NOMO-1 treated with dmso at 0.1 percent for 144 hours (cell line): ENCODE data around the gene RGS6.

ENCODE experiments used
- DNase-seq: peaks from one replicate; lab custom pipeline; 2025; ENCODE audit not compliant: unreplicated experiment; lab: John Stamatoyannopoulos, UW

The RGS6 gene

GRCh38 chr14:72070458-72070857 is 138.2 kb downstream of the RGS6 start:
- DNase-seq: no peak

- DNase-seq: no peak
Measured at GRCh38 chr14:72075649-72076334, 143.6 kb downstream of the RGS6 start.

GRCh38 chr14:72081137-72081536 is 148.9 kb downstream of the RGS6 start:
- DNase-seq: no peak

GRCh38 chr14:72084935-72085334 is 152.7 kb downstream of the RGS6 start:
- DNase-seq: no peak

GRCh38 chr14:72089625-72090024 is 157.4 kb downstream of the RGS6 start:
- DNase-seq: no peak

GRCh38 chr14:72094844-72095582 is 162.8 kb downstream of the RGS6 start:
- DNase-seq: no peak

GRCh38 chr14:72097173-72097783 is 165.0 kb downstream of the RGS6 start:
- no peak for DNase-seq

GRCh38 chr14:72098210-72098609 is 166.0 kb downstream of the RGS6 start:
- DNase-seq: no peak

GRCh38 chr14:72099566-72099965 is 167.3 kb downstream of the RGS6 start:
- no peak for DNase-seq

GRCh38 chr14:72104011-72104613 is 171.9 kb downstream of the RGS6 start:
- DNase-seq: peak; percentile 1

- DNase-seq: no peak
Measured at GRCh38 chr14:72111911-72112310, 179.7 kb downstream of the RGS6 start.

- DNase-seq: no peak
Measured at GRCh38 chr14:72118841-72119240, 186.6 kb downstream of the RGS6 start.

- no peak for DNase-seq
Measured at GRCh38 chr14:72120315-72120714, 188.1 kb downstream of the RGS6 start.

GRCh38 chr14:72123755-72124154 is 191.5 kb downstream of the RGS6 start:
- no peak for DNase-seq

GRCh38 chr14:72124171-72124570 is 191.9 kb downstream of the RGS6 start:
- no peak for DNase-seq

- DNase-seq: no peak
Measured at GRCh38 chr14:72126091-72126490, 193.9 kb downstream of the RGS6 start.

GRCh38 chr14:72126561-72126960 is 194.3 kb downstream of the RGS6 start:
- DNase-seq: no peak

GRCh38 chr14:72128629-72129028 is 196.4 kb downstream of the RGS6 start:
- no peak for DNase-seq

GRCh38 chr14:72129291-72129690 is 197.1 kb downstream of the RGS6 start:
- DNase-seq: no peak

- no peak for DNase-seq
Measured at GRCh38 chr14:72141084-72141483, 208.9 kb downstream of the RGS6 start.

GRCh38 chr14:72142328-72142727 is 210.1 kb downstream of the RGS6 start:
- no peak for DNase-seq

- DNase-seq: no peak
Measured at GRCh38 chr14:72146241-72146640, 214.0 kb downstream of the RGS6 start.
